K562 (cell line): ENCODE measurements around the gene EEF1AKMT4. TPM values are rescaled to one million over a fixed set of nuclear protein-coding genes. Genes with fewer than 3 reads are reported as not detected.

Source experiments
- ASH1L ChIP-seq: fragments of 450-650 bp; IDR thresholded peaks from 2 replicates; pipeline ENCODE4 v1.6.1; 2018; ENCODE audit warnings: borderline replicate concordance, mild to moderate bottlenecking, low read depth; ENCODE audit not compliant: partially characterized antibody
- EGR1 ChIP-seq: fragments of 450-650 bp; conservative IDR thresholded peaks from 2 replicates; pipeline ENCODE4 v1.6.1; 2017; ENCODE audit warnings: mild to moderate bottlenecking
- GATAD2A ChIP-seq: fragments of 450-650 bp; IDR thresholded peaks from 2 replicates; pipeline ENCODE4 v1.6.1; 2017
- RBM15 ChIP-seq: fragments of 200-400 bp; formaldehyde crosslinking; IDR thresholded peaks from 2 replicates; pipeline ENCODE4 v1.6.1; 2018; ENCODE audit warnings: mild to moderate bottlenecking, low read length, moderate library complexity; ENCODE audit not compliant: insufficient read depth
- SREBF1 ChIP-seq: fragments of 150-350 bp; IDR thresholded peaks from 2 replicates; pipeline ENCODE4 v1.6.1; 2014; ENCODE audit warnings: antibody characterized with exemption, low read depth, low read length, borderline replicate concordance
- TGIF2 ChIP-seq: sonication (generic); formaldehyde crosslinking; IDR thresholded peaks from 2 replicates; pipeline ENCODE4 v1.8.1; 2022; ENCODE audit warnings: mild to moderate bottlenecking, missing genetic modification reagents, moderate library complexity
- polyA plus RNA-seq, 8 experiments: library from polyadenylated mRNA; depleted of rRNA in 4 of 8; stranded (reverse) in 5 of 8; unstranded in 3 of 8; fragments of >200 nt; fragmentation: Nextera tagmentation in 2 of 8; fragmentation: Illumina TruSeq in 1 of 8; extraction: Ambion mirVana in 2 of 8; extraction: Trizol in 1 of 8; gene quantifications; 2 replicates each; pipeline versions ENCODE4 v1.2.1 to v1.2.3, GENCODE V29; 2011 to 2014; ENCODE audit warnings: inconsistent platforms in 1 of 8, missing spikeins in 1 of 8
- total RNA-seq, 7 experiments: library from RNA; depleted of rRNA in 6 of 7; stranded (reverse); fragments of >200 nt in 6 of 7; fragmentation: Illumina TruSeq in 2 of 7; extraction: Trizol in 2 of 7; gene quantifications; 2 replicates each; pipeline versions ENCODE4 v1.2.1 to v1.2.3, GENCODE V29; 2011 to 2021; ENCODE audit warnings: low replicate concordance in 1 of 7
- TF ChIP-seq, protein P1 (sequence below): fragments of 200-800 bp; sonication (Bioruptor generic); IDR thresholded peaks from 2 replicates; pipeline ENCODE4 v1.6.1; 2017; ENCODE audit warnings: missing genetic modification characterization, missing compliant biosample characterization
- TF ChIP-seq, protein P2 (sequence below), 2 experiments: fragments of 450-650 bp; formaldehyde crosslinking in 1 of 2; IDR thresholded peaks; 2 replicates each; pipeline versions ENCODE4 v1.4.0 to v1.6.1; 2014 to 2020; ENCODE audit warnings: mild to moderate bottlenecking in 2 of 2, borderline replicate concordance in 1 of 2, low read depth in 1 of 2
- TF ChIP-seq, protein P3 (sequence below): fragments of 250-450 bp; sonication (Bioruptor Pico); IDR thresholded peaks from 2 replicates; pipeline ENCODE4 v1.8.0; 2022; ENCODE audit warnings: moderate library complexity, mild to moderate bottlenecking, inconsistent platforms
- TF ChIP-seq, protein P4 (sequence below): fragments of 250-450 bp; sonication (Bioruptor Pico); IDR thresholded peaks from 2 replicates; pipeline ENCODE4 v1.5.0; 2021

EEF1AKMT4 gene
- total and polyA plus RNA-seq, 9 of the 15 experiments (the other 6 are each of a cell fraction or from before 2014, with no cell fraction given): 10.3 to 49.4 (median 18.9) TPM

DNA sequence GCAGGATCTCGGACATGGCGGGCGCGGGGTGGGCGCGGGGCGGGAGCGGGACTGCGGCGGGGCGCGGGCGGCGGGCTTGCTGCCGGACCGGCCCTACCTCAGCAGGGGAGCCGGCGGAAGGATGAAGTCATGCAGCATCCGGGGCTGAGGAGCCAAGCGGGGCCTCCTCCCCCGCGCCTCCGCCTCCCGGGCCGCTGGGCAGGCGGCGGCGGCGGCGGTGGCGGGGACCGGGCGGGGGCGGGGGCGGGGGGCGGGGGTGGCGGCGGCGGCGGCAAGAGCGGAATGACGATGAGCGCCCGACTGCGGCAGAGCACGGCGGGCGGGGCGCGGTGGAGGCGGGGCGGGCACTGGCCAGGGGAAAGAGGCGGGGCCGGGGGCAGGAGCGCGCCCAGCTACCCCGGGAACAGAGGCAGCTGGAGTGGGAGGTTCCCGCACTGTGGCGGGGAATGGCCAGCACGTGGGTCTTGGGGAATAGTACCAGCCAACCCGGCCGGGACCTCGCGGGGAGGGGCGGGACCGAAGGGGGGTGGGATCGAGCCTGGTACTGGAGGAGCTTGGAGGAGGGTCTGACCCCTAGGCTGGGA lies 11.9 kb downstream of the EEF1AKMT4 start, which contains the start of gene CAMK2N2 (continued):
- TF ChIP-seq, protein P1, sequence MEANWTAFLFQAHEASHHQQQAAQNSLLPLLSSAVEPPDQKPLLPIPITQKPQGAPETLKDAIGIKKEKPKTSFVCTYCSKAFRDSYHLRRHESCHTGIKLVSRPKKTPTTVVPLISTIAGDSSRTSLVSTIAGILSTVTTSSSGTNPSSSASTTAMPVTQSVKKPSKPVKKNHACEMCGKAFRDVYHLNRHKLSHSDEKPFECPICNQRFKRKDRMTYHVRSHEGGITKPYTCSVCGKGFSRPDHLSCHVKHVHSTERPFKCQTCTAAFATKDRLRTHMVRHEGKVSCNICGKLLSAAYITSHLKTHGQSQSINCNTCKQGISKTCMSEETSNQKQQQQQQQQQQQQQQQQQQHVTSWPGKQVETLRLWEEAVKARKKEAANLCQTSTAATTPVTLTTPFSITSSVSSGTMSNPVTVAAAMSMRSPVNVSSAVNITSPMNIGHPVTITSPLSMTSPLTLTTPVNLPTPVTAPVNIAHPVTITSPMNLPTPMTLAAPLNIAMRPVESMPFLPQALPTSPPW: peak; percentile 86
- TF ChIP-seq EGR1 (0 out of 2 replicates have a peak, but pooled peaks have one; percentile 6), SREBF1 (no peak), GATAD2A (no peak), RBM15 (no peak), ASH1L (no peak), TGIF2 (CRISPR knock-in tag) (no peak)
- TF ChIP-seq, protein P2, sequence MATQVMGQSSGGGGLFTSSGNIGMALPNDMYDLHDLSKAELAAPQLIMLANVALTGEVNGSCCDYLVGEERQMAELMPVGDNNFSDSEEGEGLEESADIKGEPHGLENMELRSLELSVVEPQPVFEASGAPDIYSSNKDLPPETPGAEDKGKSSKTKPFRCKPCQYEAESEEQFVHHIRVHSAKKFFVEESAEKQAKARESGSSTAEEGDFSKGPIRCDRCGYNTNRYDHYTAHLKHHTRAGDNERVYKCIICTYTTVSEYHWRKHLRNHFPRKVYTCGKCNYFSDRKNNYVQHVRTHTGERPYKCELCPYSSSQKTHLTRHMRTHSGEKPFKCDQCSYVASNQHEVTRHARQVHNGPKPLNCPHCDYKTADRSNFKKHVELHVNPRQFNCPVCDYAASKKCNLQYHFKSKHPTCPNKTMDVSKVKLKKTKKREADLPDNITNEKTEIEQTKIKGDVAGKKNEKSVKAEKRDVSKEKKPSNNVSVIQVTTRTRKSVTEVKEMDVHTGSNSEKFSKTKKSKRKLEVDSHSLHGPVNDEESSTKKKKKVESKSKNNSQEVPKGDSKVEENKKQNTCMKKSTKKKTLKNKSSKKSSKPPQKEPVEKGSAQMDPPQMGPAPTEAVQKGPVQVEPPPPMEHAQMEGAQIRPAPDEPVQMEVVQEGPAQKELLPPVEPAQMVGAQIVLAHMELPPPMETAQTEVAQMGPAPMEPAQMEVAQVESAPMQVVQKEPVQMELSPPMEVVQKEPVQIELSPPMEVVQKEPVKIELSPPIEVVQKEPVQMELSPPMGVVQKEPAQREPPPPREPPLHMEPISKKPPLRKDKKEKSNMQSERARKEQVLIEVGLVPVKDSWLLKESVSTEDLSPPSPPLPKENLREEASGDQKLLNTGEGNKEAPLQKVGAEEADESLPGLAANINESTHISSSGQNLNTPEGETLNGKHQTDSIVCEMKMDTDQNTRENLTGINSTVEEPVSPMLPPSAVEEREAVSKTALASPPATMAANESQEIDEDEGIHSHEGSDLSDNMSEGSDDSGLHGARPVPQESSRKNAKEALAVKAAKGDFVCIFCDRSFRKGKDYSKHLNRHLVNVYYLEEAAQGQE (IDR thresholded peaks at IDR 0.05; ENCODE audit: borderline replicate concordance): no peak
- TF ChIP-seq, protein P2 (CRISPR knock-in tag; IDR thresholded peaks at IDR 0.05; ENCODE audit: low read depth): no peak
- TF ChIP-seq, protein P3, sequence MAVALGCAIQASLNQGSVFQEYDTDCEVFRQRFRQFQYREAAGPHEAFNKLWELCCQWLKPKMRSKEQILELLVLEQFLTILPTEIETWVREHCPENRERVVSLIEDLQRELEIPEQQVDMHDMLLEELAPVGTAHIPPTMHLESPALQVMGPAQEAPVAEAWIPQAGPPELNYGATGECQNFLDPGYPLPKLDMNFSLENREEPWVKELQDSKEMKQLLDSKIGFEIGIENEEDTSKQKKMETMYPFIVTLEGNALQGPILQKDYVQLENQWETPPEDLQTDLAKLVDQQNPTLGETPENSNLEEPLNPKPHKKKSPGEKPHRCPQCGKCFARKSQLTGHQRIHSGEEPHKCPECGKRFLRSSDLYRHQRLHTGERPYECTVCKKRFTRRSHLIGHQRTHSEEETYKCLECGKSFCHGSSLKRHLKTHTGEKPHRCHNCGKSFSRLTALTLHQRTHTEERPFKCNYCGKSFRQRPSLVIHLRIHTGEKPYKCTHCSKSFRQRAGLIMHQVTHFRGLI: no peak
- TF ChIP-seq, protein P4, sequence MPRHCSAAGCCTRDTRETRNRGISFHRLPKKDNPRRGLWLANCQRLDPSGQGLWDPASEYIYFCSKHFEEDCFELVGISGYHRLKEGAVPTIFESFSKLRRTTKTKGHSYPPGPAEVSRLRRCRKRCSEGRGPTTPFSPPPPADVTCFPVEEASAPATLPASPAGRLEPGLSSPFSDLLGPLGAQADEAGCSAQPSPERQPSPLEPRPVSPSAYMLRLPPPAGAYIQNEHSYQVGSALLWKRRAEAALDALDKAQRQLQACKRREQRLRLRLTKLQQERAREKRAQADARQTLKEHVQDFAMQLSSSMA (CRISPR knock-in tag): no peak
